Nucleus accumbens (tissue), 56 donors: ENCODE results near the gene SRGAP2B.
"Not testable (repeated sequence)": the region's sequence is repeated elsewhere in the genome, so short reads cannot be mapped to it uniquely, and the experiment has no call there.

ENCODE experiments used
- DNase-seq, 56 donors: peaks; one replicate each; lab custom pipeline; 2025; lab: John Stamatoyannopoulos, UW

SRGAP2B gene

DNA sequence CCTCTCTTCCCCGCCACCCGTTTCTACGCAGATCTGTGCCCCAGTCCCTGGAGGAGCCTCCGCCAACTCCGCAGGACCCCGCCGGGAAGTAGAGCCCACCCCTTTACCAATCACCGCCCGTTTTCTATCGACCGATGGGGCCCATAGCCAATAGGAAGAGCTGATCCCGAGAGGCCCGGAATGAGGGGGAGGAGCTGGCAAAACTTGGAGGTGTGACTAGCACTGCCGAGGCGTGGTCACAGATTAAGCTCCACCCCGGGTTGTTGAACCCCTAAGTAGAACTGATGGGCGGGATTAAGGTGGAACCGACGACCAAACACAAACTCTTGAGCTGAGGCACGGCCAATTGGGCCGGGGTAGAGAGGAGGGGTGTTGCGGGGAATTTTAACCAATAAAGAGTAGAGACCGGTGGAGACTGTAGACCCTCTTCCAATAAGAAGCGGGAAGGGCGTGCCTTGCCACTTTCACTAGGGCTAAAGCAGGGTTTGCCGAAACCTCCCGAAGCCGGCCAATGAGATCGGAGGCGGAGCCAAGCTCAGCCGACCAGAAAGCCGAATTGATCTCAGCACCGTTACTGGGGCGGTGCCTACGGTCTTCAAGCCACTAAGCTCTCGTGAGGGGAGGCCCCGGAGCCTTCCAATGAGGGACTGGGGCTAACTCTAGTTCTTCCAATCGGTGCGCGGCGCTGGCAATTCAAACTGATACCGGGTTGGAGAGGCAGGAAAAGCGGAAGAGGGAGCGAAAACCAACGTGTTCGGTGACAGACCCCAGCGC lies at the start of gene SRGAP2B, which contains the start of gene FAM72D:
Gene SRGAP2B (minus strand): TSS at position 45 of the 774 bp plus-strand sequence. CDS start 2,427 bp downstream, outside the sequence.
Gene FAM72D (plus strand): TSS at position 691 of the 774 bp plus-strand sequence. CDS start 874 bp downstream, outside the sequence.
- not testable (repeated sequence) for DNase-seq

DNA sequence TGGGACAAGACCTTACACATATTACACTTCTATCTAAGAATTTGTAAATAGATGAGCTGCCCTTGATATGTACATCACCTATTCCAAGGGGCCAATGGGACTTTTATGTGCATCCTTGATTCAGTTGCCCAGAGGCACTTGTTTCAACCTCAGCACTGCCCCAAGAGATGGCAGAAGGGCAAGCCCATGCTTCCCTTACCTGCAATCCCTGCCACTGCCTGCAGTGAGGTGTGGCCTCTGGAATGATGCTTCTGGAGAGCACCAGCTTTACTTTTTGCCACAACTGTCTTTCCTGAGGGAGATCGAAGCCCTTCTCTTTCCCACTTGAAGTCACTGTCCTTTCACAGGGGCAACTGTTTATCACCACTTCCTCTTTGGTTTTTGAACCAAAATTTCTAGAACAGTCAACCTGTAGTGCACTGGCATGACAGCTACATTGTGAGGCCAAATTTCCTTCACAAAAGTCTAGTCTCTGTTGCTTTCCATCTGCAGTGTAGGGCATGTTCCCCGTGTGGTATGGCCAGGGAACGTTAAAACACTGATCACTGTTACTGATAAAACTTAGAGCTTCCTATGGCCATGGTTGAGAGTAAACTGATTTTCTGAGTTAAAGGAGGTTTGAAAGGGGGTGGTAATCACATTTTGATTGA lies 49.3 kb upstream of the SRGAP2B start:
- DNase-seq: not testable (repeated sequence)

DNA sequence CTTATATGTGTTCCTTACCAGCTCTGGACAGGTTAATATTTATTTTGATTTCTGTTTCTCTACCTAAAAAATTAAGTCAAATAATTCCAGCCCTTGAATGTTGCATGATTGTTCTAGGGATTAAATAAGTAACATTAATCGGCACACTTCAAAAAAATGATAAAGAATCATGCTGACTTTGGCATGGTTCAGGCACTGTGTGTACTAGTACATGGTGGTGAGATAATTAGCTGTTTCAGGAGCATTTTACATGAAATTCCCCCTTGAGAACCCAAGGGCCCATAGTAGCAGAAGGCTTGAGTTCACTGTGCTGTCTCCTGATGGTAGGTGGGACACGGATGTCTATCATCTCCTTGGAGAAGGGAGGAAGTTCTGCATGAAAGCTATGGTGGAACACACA lies 45.4 kb upstream of the SRGAP2B start:
- not testable (repeated sequence) for DNase-seq

DNA sequence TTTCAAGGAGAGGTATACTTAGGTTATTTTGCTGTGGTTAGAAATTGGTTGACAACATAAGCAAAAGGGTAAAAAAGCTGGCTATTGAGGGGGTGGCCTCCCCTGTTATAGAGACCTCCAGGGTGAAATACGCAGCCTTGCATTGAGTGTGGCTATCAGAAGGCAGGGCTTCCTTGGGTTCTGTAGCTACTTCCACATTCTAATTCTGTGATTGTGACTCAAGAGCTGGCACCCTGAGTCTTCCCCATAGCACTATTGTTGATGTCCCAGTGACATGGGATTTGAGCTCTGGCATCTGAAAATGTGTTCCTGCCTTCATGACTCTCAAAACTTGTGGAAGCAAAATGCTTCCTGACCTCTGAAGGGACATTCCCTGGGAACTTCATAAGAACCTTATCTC lies 39.3 kb upstream of the SRGAP2B start:
- DNase-seq: not testable (repeated sequence)

DNA sequence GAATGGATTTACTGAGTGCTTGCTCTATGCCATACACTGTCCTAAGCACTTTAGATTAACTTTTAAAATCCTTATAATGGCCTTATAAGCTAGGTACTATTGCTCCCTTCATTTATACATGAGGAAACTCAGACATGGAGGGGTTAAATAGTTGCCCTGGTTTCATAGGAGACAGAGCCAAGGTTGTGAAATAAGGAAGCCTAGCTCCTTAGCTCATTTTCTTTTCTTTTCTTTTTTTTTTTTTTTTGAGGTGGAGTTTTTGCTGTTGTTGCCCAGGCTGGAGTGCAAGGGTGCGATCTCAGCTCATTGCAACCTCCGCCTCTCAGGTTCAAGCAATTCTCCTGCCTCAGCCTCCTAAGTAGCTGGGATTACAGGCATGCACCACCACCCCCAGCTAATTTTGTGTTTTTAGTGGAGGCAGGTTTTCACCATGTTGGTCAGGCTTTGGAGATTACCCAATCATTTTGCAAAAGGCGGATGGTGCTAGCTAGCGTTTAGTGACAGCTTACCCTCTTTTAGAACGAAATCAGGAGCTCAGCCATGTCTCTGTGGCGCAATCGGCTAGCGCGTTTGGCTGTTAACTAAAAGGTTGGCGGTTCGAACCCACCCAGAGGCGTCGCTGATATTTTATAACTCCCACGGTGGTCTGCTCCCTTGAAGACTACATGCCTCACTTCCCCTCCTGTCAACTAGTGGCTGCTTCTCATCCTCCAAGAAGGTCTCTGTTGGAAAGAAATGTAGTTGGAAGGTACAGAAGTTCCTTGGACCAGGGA lies 33.8 kb upstream of the SRGAP2B start:
- DNase-seq: not testable (repeated sequence)

DNA sequence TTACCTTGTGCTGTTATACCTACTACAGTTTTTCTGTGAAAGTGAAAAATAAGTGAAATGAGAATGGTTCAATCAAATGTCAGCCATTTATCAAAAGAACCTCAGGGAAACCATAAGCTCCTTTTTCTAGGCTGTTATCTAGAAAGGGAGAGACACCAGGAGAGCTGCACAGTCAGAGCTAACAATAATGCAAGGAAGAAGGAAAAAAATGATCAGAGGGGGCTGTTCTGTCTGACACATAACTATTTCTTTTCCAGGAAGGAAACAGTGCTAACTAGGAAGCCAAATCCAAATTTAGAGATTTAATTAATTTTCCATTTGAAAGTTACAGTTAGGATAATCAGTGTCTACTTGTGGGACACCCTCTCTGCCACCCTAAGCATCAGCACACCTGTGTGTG lies 32.0 kb upstream of the SRGAP2B start:
- not testable (repeated sequence) for DNase-seq

DNA sequence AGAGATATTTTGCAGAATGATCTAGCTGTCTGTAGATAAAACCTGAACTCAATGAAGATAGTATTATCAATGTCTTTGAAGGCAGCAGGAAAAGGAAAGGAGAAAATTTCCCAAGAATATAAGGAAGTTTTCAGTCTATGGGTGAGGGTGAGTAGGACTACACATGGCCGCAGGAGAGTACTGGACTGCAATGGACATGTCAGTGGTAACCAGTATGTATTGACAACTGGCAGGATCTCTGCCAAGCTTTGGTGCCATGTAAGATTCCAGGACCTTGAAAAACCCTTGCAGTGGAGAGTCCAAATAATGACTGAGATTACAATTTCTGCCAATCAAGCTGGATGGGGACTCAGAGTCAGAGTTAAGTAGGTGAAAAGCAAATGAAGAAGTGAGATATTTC lies 30.0 kb upstream of the SRGAP2B start:
- DNase-seq: not testable (repeated sequence)

DNA sequence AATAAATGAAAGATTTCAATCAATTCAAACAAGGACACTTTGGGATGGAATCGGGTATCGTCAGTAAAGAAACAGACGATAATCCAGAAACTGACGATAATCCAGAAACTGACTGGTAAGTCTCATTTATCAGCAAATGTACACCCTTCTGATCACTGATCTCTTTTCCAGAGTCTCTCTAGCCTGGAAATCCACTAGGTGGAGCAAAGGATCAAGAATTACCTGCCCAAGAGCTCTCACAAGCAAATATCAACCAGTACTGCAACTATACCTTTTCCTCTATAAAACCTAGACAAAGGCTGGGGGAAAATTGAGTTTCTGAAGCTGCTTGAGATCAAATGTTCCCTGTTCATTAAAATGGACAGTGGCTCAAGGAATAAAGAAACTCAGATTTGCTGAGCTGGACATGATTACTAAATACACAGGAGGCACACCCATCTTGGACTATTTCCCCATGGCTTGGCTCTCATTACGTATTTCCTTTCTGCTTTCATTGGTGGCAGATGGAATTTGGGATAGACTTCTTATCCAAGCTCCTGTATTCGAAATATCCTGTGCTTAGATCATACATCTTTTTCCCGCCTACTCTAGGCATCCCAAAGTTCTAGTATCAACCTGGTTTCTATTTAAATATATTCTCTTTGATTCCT lies 29.0 kb upstream of the SRGAP2B start:
- DNase-seq: not testable (repeated sequence)

DNA sequence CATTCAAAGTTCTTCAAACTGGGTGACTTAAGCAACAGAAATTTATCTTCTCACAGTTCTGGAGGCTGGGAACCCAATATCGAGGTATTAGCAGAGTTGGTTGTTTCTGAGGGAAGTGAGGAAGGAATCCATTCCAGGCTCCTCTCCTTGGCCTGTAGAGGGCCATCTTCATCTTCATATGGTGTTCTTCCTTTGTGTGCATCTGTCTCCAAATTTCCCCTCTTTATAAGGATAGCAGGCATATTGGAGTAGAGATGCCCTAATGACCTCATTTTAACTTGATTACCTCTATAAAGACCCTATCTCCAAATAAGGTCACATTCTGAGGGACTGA lies 27.9 kb upstream of the SRGAP2B start:
- DNase-seq: not testable (repeated sequence)

DNA sequence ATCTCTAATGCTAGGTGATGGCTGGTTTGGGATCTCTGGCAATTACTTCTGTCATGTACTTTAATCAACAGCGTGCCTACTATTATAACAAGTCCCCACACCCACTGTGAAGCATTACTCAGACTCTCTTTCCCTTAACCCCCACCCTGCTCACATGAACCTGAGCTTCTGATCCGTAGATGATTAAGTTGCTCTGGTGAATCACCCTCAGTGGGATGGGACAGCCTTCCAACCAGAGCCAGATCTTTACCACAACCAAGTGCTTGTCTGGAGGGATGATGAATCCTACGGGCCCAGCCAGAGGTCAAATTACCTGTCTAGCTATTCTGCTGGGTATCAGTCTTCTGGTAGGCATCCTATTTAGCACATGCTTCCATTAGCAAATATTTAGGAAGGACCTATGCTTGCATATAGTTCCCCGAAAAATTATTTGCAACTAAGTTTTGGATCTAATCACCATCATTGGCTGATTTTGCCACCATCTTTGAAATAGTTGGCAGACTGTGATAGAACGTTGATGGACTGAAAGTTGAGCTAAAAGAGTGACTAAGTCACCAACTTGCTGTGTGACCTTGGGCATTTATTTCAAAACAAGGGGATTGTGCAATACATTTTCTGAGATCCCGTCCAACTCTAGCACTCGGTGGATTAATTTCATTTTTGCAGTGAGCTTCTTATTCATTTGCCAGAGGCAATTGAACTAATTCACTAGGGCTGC lies 27.4 kb upstream of the SRGAP2B start:
- not testable (repeated sequence) for DNase-seq

DNA sequence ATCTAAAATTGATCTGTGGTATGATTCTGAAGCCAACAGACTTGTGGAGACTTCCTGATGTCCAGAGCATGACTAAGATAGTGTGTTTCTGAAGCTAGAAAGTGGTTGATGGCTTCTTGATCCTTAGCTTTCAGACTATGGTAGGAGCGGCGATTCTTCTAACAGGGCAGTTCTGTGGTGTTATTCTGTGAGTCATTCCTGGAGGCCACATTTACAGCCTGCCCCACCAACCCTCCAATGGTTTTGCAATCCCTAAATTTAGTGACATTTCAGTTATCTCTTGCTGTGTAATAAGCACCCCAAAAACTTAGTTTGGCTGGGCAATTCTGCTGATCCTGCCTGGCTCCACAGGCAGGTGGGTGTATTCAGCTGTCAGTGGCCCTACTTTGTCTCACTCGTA lies 24.7 kb upstream of the SRGAP2B start:
- DNase-seq: not testable (repeated sequence)

DNA sequence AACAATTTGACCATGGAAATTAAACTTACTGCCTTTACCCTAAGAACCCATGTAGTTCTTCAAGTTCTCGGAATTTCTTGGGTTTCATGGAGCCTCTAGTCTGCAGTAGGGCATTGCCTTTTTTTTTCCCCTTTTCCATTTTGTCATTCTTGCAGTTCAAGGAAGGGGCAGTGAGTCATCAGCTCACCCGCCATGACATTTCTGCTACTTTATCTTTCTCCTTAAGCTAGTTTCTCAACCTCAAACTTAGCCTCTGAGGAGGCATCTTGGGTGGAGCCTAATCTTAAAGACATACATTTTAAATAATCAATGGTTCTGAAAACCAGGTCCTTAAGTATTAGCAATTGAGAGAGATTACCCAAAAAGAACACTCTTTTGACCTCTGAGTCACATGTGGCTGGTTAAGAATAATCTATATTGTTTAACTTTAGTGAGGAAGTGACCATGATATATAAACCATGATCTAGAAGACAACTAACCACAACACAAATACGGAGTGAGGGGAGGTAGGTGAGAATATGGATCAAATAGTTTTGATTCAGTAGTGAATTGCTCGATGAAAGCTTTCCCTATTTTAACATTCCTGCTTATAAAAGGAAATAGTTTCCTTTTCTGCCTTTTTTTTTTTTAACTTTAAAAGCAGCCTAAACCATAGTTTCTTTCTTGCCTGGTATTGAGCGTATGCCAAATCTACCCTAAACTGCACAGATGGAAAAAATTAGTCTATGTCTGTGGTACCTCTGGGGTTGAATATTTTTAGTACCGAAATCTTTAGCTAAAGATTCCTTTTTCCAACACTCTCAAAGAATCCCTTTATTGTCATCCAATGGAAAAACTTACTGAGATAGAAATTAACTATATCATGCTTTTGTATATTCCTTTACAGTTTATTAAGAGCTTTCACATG lies 20.7 kb upstream of the SRGAP2B start:
- not testable (repeated sequence) for DNase-seq

DNA sequence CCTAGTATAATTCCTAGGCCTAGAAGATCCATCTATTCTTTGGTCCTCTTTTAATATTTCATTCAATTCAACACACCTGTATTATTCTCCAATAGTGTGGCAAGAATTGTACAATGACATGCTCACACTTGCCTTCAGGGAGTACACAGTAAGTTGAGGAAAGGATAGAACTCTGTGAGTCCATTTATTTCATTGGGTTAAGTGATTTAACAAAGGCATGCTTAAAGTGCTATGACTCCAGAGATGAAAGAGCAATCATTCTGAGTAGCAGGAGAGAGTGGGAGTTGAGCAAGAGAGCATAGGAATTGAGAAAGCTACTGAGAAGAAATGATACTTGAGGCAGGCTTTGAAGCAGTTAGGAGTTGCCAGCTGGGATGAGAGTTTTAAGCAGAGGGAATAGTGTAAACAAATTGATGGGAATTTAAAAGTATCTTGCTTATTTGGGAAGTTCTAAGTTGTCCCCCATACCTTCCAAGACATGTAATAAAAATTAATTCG lies 19.5 kb upstream of the SRGAP2B start:
- not testable (repeated sequence) for DNase-seq

DNA sequence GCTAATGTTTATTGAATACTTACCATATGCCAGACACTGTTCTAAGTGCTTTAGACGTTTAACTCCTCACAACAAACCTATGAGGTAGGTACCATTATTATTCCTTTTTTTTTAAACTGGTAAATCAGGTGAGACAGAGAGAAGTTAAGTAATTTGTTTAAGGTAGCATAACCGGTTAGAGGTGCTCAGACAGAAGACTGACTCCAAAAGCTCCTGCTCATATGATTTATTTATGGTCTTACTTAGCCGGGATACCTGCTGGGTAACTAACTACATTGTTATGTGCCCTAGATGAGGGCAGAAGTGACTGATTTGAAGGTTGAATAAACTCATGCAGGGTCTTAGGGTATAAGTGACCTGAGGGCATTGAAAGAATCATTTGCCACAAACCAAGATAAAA lies 17.6 kb upstream of the SRGAP2B start:
- not testable (repeated sequence) for DNase-seq

DNA sequence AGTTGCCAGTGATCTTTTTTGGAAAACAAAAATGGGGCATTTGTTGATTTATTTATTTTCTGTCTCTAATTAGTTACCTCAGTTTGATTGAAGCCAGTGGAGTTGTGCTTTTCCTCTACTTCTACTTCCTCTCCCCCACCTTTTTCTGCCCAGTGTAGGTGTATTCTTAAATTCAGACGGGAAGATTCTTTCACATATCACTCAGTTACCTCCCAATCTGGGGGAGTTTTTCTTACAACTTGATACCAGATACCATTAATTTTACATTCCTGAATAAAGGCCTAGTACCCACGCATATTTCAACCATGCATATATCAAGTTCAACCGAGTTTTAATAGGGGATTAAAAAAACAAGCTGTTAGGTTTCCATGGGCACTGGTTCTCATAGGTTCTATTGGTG lies 16.5 kb upstream of the SRGAP2B start:
- DNase-seq: not testable (repeated sequence)

DNA sequence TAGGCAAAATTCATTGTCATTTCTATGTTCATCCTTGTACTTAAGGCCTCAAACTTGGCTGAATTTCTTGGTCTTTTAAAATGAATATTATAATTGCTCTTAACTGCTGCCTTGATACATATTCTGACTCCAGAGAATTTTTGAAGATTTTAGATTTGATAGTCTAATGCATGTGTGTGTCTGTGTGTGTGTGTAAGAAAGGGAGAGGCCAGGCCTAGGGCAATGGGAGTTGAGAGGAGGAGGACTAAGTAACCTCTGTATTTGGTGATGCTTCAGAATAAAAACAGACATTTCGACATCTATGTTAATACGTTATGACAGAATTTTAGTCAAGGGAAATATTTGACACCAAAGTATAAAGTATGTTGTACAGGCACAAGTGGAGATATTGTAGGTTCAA lies 8.2 kb upstream of the SRGAP2B start:
- DNase-seq: not testable (repeated sequence)

DNA sequence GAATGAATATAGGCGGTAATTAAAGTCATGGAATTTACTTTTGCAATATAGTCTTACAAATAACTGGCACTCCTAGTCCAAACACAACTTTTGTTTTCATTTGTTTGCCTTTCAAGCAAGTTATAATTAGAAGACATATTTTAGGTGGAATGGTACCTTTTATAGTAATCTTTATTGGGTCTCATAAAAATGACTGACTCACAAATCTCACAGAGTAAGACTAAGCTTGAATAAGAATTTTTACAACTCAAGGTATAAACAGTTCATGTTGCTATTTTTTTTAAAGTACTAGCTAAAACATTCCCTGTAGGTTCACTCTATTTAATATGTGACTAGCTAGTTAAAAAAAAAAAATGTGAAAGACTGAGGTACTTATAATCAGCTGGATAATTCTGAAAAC lies 6.6 kb upstream of the SRGAP2B start:
- not testable (repeated sequence) for DNase-seq

DNA sequence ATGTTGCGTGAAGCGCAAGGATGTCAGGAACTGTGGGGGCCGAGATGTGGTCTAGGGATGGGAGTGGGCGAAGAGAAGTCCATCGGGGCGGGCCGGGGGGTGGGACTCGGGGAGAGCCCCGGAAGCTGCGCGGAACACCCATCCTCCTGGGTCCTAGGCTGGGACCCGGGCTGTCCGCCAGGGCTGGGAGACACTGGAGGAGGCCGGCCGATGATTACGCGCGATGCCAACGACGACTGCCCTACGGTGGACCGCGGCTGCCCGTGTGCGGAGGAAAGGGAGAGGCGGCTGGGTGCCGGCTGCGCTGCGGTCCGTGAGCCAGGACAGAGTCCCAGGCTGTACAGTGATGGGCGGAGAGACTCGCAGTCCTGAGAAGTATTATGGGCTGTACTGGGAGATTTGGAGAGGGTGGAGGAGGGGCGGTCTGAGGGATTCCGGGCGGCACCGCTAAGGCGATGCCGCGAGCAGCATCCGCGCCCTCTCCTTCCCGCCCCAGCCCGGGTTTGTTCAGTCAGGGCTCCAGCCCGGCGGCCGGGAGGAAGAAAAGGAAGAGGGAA lies 395 bp downstream of the SRGAP2B start:
- not testable (repeated sequence) for DNase-seq
